Hepatocyte (in vitro differentiated cells): ENCODE measurements around the gene MPP1. TPM values are rescaled to one million over a fixed set of nuclear protein-coding genes. Genes with fewer than 3 reads are reported as not detected.

Experiments used
- DNase-seq: peaks from one replicate; pipeline ENCODE4 v3.0.0-alpha.2; 2016; ENCODE audit warnings: low spot score
- H2AFZ ChIP-seq: fragments of 200-600 bp; sonication (generic); 2 replicates; pipeline ENCODE4 v1.6.0; 2016; ENCODE audit warnings: antibody characterized with exemption, mild to moderate bottlenecking
- H3K27ac ChIP-seq: fragments of 200-600 bp; sonication (generic); 2 replicates; pipeline ENCODE4 v1.5.1; 2016; ENCODE audit warnings: mild to moderate bottlenecking
- H3K27me3 ChIP-seq: fragments of 200-600 bp; sonication (generic); 2 replicates; pipeline ENCODE4 v1.6.1; 2016
- H3K36me3 ChIP-seq: fragments of 200-600 bp; sonication (generic); replicated peaks from 2 replicates; pipeline ENCODE4 v1.5.1; 2016; ENCODE audit warnings: low read depth; ENCODE audit not compliant: insufficient read depth
- H3K4me1 ChIP-seq: fragments of 200-600 bp; sonication (generic); 2 replicates; pipeline ENCODE4 v1.5.1; 2016; ENCODE audit warnings: mild to moderate bottlenecking, moderate library complexity; ENCODE audit not compliant: insufficient read depth
- H3K4me2 ChIP-seq: fragments of 200-600 bp; sonication (generic); 2 replicates; pipeline ENCODE4 v1.6.0; 2016
- H3K4me3 ChIP-seq: fragments of 200-600 bp; sonication (generic); 2 replicates; pipeline ENCODE4 v1.5.1; 2016; ENCODE audit warnings: mild to moderate bottlenecking
- H3K79me2 ChIP-seq: fragments of 200-600 bp; sonication (generic); 2 replicates; pipeline ENCODE4 v1.6.0; 2017; ENCODE audit warnings: mild to moderate bottlenecking
- H3K9me2 ChIP-seq: fragments of 200-600 bp; sonication (generic); replicated peaks from 2 replicates; pipeline ENCODE4 v1.6.0; 2017; ENCODE audit warnings: mild to moderate bottlenecking; ENCODE audit not compliant: insufficient read depth
- H3K9me3 ChIP-seq: fragments of 200-600 bp; sonication (generic); 2 replicates; pipeline ENCODE4 v1.5.1; 2016; ENCODE audit warnings: low read depth, mild to moderate bottlenecking
- H4K20me1 ChIP-seq: fragments of 200-600 bp; sonication (generic); 2 replicates; pipeline ENCODE4 v1.6.0; 2016; ENCODE audit warnings: mild to moderate bottlenecking; ENCODE audit not compliant: insufficient read depth, poor library complexity, severe bottlenecking
- CTCF ChIP-seq: fragments of 200-600 bp; sonication (generic); IDR thresholded peaks from 2 replicates; pipeline ENCODE4 v1.5.1; 2016; ENCODE audit warnings: antibody characterized with exemption, mild to moderate bottlenecking; ENCODE audit not compliant: poor library complexity
- EZH2 ChIP-seq: fragments of 200-600 bp; sonication (generic); IDR thresholded peaks from 2 replicates; pipeline ENCODE4 v1.6.1; 2016; ENCODE audit warnings: antibody characterized with exemption, mild to moderate bottlenecking, borderline replicate concordance
- EZH2phosphoT487 ChIP-seq: fragments of 200-600 bp; sonication (generic); IDR thresholded peaks from one replicate; pipeline ENCODE4 v1.6.1; 2018; ENCODE audit warnings: antibody characterized with exemption, mild to moderate bottlenecking, low read depth, moderate library complexity; ENCODE audit not compliant: unreplicated experiment, severe bottlenecking
- WGBS: methylation state at CpG from one replicate; pipeline ENCODE4 v1.1.6; 2016; ENCODE audit warnings: low lambda C conversion rate; ENCODE audit errors: missing lambda C conversion rate; 5-methylcytosine and 5-hydroxymethylcytosine counted together
- polyA plus RNA-seq: library from polyadenylated mRNA; unstranded; fragments of >200 nt; fragmentation: Nextera tagmentation; extraction: Ambion mirVana; gene quantifications from 2 replicates; pipeline ENCODE4 v1.2.1, GENCODE V29; 2016
- total RNA-seq: library from RNA; depleted of rRNA; stranded (reverse); fragments of >200 nt; gene quantifications from 2 replicates; pipeline ENCODE4 v1.2.3, GENCODE V29; 2014

The MPP1 gene
- total and polyA plus RNA-seq, 2 experiments from 2014 or later = 11.4 to 20.4 TPM

- no peak for DNase-seq
- H3K36me3 ChIP-seq = no peaks in the 10 kb centered on the region
- no peaks in the 10 kb centered on the region for H3K27me3 ChIP-seq
- H2AFZ ChIP-seq = no peak overlapping the region
- H3K4me3 ChIP-seq = no peak overlapping the region
- H3K27ac ChIP-seq = no peak overlapping the region
- H3K79me2 ChIP-seq = peaks cover 2% of the 10 kb centered on the region
- TF ChIP-seq EZH2 = no peak
- no peak for TF ChIP-seq CTCF
- TF ChIP-seq EZH2phosphoT487 = no peak
- H3K4me2 ChIP-seq = no peak overlapping the region
- 72% methylated on average over 4 of the region's 4 CpGs for WGBS
- no peaks in the 10 kb centered on the region for H3K4me1 ChIP-seq
- no peaks in the 10 kb centered on the region for H4K20me1 ChIP-seq
- H3K9me2 ChIP-seq = no peaks in the 10 kb centered on the region
- H3K9me3 ChIP-seq = no peaks in the 10 kb centered on the region
Measured at GRCh38 chrX:154758696-154759095, 46.6 kb downstream of the MPP1 start.

GRCh38 chrX:154751669-154752271 is 53.5 kb downstream of the MPP1 start:
- Histone ChIP-seq H3K79me2 (no peaks in the 10 kb centered on the region), H3K4me2 (no peak overlapping the region), H3K9me3 (no peaks in the 10 kb centered on the region), H3K4me1 (no peaks in the 10 kb centered on the region), H4K20me1 (no peaks in the 10 kb centered on the region), H3K9me2 (no peaks in the 10 kb centered on the region), H3K4me3 (no peak overlapping the region), H3K36me3 (no peaks in the 10 kb centered on the region), H2AFZ (no peak overlapping the region), H3K27me3 (peaks cover 30% of the 10 kb centered on the region), H3K27ac (no peak overlapping the region)
- no peak for DNase-seq
- TF ChIP-seq CTCF (no peak), EZH2phosphoT487 (no peak), EZH2 (no peak)
- WGBS = 73% methylated on average over 9 of the region's 9 CpGs

- Histone ChIP-seq H3K9me3 (no peaks in the 10 kb centered on the region), H3K79me2 (no peaks in the 10 kb centered on the region), H4K20me1 (no peaks in the 10 kb centered on the region), H3K4me2 (peak overlapping the region; percentile 74), H3K27me3 (peaks cover 30% of the 10 kb centered on the region), H3K4me3 (no peak overlapping the region), H3K36me3 (no peaks in the 10 kb centered on the region), H3K27ac (no peak overlapping the region), H2AFZ (no peak overlapping the region), H3K9me2 (no peaks in the 10 kb centered on the region), H3K4me1 (no peaks in the 10 kb centered on the region)
- no peak for DNase-seq
- WGBS = 51% methylated on average over 13 of the region's 20 CpGs
- TF ChIP-seq EZH2phosphoT487 (no peak), CTCF (no peak)
Measured at GRCh38 chrX:154751203-154751668, 54.0 kb downstream of the MPP1 start.
